Endothelial cell of umbilical vein (primary cell): ENCODE data around the gene SPTLC1.
"Not testable (repeated sequence)": the region's sequence is repeated elsewhere in the genome, so short reads cannot be mapped to it uniquely, and the experiment has no call there.

Experiments used
- CTCF ChIP-seq, 2 donors: IDR thresholded peaks; 1 replicate in 1 of 2; 2 replicates in 1 of 2; pipeline ENCODE4 v1.5.1; 2011; ENCODE audit warnings: low read length in 2 of 2, mild to moderate bottlenecking in 2 of 2, moderate library complexity in 2 of 2, control low read depth in 1 of 2, inconsistent platforms in 1 of 2, low read depth in 1 of 2; ENCODE audit not compliant: insufficient read depth in 1 of 2; ENCODE audit errors: extremely low read depth in 1 of 2
- EZH2 ChIP-seq: IDR thresholded peaks from 2 replicates; pipeline ENCODE4 v1.6.1; 2012; ENCODE audit warnings: borderline replicate concordance, low read depth, mild to moderate bottlenecking, moderate library complexity, low read length, inconsistent platforms; ENCODE audit not compliant: severe bottlenecking
- GATA2 ChIP-seq: IDR thresholded peaks from 2 replicates; pipeline ENCODE4 v1.7.0; 2011; ENCODE audit warnings: low read depth, mild to moderate bottlenecking, moderate library complexity, mixed read lengths, low read length; ENCODE audit not compliant: insufficient read length, insufficient read depth
- JUN ChIP-seq: IDR thresholded peaks from 2 replicates; pipeline ENCODE4 v1.6.1; 2011; ENCODE audit warnings: borderline replicate concordance, low read depth; ENCODE audit not compliant: insufficient read length, insufficient read depth
- MAX ChIP-seq: IDR thresholded peaks from 2 replicates; pipeline ENCODE4 v1.6.1; 2011; ENCODE audit not compliant: insufficient read depth, insufficient read length
- MYC ChIP-seq: IDR thresholded peaks from one replicate; pipeline ENCODE4 v1.6.1; 2011; ENCODE audit warnings: mild to moderate bottlenecking, low read depth, low read length
- POLR2A ChIP-seq: IDR thresholded peaks from 2 replicates; pipeline ENCODE4 v1.6.1; 2012; ENCODE audit warnings: low read depth, mild to moderate bottlenecking, control low read depth, low read length
- POLR2AphosphoS5 ChIP-seq: IDR thresholded peaks from 2 replicates; pipeline ENCODE4 v1.6.1; 2012; ENCODE audit warnings: low read depth, mild to moderate bottlenecking, control low read depth, low read length, moderate library complexity; ENCODE audit not compliant: insufficient read depth

GRCh38 chr9:92103601-92104000 lies 11.6 kb downstream of the SPTLC1 start:
- TF ChIP-seq CTCF (IDR thresholded peaks at IDR 0.05; ENCODE audit: extremely low read depth in 1 of 2, insufficient read depth in 1 of 2, low read depth in 1 of 2, low read length in 2 of 2); POLR2A; POLR2AphosphoS5; JUN; MYC; EZH2; MAX; GATA2: not testable (repeated sequence)
